ENCODE results near the gene SEPTIN3.

The SEPTIN3 gene, protein sequence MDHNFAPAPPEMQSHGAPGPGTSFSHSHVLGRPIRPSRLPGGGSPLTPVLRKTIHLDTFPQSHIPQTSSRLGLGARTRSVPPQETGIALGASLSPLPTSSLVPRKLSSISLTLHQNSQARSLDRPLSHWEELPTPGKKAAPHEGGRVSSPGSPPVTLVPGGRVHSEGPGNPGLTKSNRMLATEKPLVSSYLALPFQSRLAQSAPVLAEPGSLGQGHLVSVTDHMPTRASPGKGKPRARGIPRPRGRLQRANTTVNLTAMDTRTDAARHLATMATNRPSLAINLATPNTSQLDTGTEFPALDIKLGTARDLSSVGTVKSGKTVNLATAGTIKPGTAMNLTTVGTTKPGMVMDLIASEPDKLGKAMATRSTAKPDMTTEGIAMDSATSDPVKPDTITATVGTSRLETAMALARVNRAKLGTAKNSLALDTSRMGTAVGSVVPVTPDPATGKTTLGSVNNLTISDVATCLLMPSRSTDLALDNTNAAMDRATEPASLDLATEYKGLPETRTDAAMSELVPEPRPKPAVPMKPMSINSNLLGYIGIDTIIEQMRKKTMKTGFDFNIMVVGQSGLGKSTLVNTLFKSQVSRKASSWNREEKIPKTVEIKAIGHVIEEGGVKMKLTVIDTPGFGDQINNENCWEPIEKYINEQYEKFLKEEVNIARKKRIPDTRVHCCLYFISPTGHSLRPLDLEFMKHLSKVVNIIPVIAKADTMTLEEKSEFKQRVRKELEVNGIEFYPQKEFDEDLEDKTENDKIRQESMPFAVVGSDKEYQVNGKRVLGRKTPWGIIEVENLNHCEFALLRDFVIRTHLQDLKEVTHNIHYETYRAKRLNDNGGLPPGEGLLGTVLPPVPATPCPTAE

DNA sequence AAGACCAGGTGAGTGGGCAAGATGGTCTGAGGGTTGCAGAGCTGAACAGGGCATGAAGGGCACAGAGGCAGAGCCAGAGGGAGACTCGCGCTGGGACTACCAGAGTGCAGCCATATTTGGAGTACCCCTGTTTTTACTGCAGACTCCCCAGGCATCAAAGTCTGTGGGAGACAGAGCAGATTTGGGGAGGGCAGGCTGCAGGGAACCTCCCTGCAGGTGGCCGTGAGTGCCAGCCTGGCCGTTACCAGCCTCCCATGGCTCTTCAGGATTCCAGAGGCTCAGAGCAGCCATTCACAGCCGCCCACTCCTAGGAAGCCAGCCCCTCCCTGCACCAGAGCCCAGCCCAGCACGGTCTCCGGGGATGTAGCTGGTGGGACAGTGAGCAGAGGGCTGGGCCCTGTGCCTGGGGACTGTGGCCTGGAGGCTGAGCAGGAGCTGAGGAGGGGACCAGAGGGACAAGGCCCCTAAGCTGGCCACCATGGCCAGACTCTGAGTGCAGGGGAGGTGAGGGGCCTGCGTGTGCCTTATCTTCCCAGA is at the start of gene SEPTIN3:
Gene SEPTIN3 (plus strand): TSS at position 334 of the 537 bp plus-strand sequence. CDS start 2,050 bp downstream, outside the sequence.
- DNase-seq: no peak

DNA sequence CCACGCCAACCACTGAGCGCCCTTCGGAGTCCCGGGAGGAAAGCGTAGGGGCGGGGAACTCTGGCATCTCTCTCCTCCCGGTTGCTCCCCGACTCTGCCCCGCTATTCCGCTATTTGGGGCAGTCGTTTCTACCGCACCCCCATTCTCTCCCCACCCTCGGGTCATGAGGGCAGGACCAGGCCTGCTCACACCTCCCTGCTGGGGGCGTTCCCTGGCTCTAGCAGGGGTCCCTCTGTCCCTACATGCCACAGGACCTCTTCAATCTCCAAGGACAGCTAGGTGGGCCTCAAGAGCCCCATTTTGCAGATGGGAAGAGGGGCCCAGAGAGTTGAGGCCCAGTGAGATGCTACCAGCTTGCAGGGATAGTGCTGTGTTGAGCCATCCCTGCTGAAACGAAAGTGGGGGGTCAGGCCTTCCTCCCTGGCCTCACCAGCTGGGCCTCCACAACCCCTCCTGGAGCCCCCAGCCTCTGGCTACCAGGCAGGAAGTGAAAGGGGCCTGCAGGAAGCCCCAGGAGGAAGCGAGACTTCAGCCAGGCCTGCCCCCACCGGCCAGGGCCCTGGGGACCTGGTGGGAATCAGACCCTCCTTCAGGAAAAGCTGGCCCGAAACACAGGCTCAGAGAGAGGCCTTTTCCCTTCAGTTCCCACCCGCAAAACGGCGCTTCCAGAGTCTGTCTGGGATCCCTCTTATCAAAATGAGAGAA is 48.8 kb upstream of the SEPTIN3 start:
- peak; percentile 61 for DNase-seq

- no peak for DNase-seq
These were observed 46.9 kb upstream of the SEPTIN3 start for GRCh38 chr22:41922328-41922727.

GRCh38 chr22:41922940-41923594 is 46.2 kb upstream of the SEPTIN3 start:
- DNase-seq: no peak

GRCh38 chr22:41923595-41924276 is 45.5 kb upstream of the SEPTIN3 start:
- DNase-seq: no peak

GRCh38 chr22:41925783-41926460 is 43.3 kb upstream of the SEPTIN3 start:
- peak; percentile 76 for DNase-seq

- no peak for DNase-seq
These were observed 41.4 kb upstream of the SEPTIN3 start for GRCh38 chr22:41927813-41928212.

DNA sequence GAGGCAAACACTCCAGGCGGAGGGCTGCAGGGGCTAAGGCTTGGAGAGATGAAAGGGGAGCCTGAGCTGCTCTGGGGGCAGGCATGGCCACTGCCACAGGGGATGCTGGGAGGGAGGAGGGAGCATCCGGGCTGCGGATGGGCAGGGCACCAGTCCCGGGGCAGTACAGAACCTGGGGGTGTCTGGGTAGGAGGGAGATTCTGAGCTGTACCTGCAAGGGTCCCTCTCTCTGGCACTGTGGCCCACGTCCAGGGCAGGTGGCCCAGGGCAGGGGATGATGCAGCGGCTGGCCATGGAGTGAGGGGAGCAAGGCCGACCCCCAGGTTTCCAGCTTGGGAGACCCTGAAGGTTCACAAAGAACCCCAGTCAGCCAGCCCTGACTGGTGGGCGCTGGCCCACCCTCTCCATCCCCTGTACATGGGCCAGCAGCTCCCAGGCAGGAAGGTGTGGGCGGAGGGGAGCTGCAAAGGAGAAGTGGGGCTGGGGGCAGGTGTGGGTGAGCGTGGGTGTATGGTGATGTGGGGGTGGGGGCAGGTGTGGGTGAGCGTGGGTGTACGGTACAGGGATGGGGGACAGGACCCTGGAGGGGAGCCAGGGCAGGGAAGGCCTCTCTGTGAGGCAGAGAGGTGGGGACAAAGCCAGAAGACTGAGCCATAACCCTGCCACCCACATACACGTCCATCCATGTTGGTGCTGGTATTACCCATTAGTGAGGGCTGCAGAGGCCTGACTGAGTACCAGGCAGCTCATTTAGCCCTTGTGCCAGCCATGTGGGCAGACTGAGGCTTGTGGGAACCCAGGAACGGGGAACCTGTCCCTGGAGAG is 40.4 kb upstream of the SEPTIN3 start:
- DNase-seq: peak; percentile 60

- DNase-seq: no peak
These were observed 39.8 kb upstream of the SEPTIN3 start for GRCh38 chr22:41929418-41929810.

GRCh38 chr22:41931701-41932269 is 37.5 kb upstream of the SEPTIN3 start:
- DNase-seq: peak; percentile 61

GRCh38 chr22:41932353-41932752 is 36.9 kb upstream of the SEPTIN3 start:
- no peak for DNase-seq

DNA sequence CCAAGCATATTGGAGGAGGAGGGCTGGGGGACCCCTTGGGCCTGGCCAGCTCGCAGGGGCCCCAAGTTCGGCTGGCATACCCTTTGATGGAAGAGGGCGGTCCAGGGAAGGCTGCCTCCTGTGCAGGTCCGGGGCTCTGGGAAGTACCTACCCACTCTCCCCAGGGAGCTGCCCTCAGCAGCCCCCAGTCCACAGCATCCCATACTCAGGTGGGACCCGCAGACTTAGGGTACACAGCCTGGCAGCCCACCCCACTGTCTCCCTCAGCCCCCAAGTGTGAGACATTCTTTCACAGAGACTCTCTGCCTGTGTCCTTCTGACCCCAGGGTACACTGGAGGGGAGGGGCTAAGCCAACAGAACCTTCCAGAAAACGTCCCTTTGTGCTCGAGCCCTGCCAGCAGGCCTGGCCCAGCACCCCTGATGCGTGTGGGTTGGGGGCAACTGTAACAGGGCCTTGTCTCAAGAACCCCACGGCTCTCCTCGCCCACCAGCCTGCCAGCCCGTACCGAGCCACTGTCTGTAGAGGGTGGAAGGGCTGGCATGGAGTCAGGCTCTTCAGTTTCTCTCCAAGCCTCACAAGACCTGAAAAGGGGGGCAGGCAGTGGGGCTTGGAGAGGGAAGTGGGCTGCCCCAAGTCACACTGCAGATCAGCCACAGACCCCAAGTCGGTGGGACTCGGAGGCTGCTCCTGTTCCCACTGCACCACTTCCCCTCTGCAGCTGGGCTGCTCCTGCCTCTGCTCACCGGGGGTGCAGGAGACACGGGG is 35.6 kb upstream of the SEPTIN3 start:
- no peak for DNase-seq

DNA sequence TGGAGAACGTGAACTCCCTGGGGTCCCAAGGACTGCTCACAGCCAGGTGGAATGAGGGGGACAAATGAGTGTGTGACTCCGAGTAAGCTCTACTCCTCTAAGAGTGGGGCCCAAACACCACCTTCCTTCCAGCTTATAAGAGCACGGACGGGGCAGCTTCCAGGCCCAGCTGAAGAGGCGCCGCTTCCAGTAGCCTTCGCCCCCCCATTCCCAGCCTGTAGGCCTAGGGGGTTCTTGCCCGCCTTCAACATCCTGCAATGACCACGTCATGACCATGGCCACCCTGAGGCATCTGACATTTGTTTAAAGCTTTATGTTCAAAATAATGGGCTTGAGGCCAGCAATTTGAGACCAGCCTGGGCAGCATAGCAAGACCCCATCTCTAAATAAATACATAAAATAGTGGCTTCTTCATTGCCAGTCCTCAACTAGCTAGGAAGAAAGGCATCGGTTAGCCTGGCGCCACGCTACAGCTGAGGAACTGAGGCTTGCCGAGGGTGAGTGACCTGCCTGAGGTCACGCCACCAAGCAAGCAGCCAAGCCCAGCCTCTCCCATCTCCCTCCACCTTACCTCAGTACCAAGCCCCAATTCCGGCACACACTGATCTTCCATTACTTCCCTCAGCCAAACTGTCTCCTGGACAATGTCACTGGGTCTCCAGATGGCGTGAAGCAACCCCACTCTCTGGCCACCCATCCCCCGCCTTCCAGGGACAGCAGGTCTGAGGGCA is 34.8 kb upstream of the SEPTIN3 start:
- DNase-seq: no peak

DNA sequence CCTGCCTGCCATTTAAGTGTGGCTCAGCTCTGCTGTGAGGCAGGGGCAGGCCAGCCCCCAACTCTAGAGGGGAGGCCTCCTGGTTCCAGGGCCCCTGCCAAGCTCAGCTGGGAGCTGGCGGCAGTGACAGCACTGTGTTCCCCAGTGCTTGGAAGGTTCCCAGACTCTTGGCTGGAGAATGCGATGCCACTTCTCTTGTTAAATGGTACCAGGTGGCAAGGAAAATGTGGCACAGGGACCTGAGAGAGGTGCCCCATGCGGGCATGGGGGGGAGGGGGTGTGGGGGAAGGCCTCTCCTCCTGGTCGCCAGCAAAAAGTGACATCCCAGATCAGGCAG is 34.3 kb upstream of the SEPTIN3 start:
- DNase-seq: no peak

DNA sequence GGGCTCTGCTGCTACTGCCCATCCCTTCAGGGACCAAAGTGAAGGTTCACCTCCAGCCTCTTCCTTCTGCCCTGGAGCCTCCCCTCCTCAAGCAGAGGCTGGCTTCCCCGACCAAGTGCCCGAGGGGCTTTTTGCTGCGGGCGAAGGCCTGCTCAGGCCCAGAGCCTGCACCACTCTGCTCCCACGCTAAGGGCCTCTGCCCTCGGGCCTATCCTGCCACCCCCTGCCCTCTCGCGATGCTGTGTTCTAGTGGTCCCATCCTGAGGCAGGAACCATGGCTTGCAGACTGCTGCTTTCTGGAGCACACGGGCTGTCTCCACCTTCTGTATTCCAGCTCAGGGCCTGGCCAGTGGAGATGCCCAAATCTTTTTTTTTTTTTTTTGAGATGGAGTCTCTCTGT is 33.7 kb upstream of the SEPTIN3 start:
- no peak for DNase-seq

DNA sequence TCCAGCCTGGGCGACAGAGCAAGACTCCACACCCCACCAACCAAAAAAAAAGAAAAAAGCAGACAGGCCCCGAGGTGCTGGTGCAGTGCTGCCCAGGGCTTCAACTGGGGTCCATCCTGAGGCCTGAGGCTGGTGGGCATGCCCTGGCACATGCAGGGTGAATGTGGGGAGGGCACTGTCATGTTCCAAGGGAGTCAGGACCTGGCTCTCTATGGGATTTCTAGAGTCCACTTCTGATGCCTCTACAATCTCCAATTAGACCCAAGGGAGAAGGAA is 32.4 kb upstream of the SEPTIN3 start:
- no peak for DNase-seq

DNA sequence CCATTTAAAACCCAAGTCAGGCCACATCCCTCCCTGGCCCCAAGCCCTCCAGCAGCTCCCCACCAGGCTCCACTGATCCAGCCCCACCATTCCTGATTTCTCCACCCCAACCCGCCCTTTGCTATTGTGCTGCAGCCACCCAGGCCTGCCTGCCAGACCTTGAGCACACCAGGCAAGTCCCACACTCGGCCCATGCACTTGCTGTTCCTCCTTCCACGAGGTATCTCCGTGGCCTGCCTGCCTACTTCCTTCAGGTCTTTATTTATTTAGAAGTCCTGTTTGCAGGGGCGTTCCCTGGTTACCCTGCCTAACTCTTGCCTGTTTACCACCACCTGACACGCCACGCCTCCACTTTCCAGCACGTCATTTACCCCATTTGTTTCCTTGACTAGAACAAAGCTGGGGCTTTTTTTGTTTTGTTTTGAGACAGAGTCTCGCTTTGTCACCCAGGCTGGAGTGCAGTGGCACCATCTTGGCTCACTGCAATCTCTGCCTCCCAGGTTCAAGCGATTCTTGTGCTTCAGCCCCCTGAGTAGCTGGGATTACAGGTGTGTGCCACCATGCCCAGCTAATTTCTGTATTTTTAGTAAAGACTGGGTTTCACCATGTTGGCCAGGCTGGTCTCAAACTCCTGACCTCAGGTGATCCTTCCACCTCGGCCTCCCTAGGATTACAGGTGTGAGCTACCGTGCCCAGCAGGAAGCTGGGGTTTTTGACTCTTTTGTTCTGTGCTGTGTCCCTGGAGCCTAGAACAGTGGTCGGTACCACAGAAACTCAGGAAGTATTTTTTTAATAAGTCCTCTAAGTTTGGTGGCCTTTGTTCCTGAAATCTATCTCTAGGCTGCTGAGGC is 29.0 kb upstream of the SEPTIN3 start:
- peak; percentile 98 for DNase-seq
